HCT116 (cell line): ENCODE measurements around the gene SIRPB1. TPM values are rescaled to one million over a fixed set of nuclear protein-coding genes. Genes with fewer than 3 reads are reported as not detected.

Source experiments
- ATAC-seq: fragments of 200-7000 bp; cut with Tn5 transposase; 2 replicates; pipeline ENCODE4 v1.9.1; 2020; ENCODE audit warnings: mild to moderate bottlenecking, moderate library complexity
- BruUV-seq: library from RNA; stranded (reverse); fragments of 400-500 nt; replicated peaks from 2 replicates; lab custom pipeline; 2021; lab: Mats Ljungman, UMichigan
- CTCF ChIA-PET: fragments of 300-600 bp; sonication (Branson Sonifier 250); formaldehyde crosslinking; loops from one replicate; lab custom pipeline; 2021; ENCODE audit warnings: antibody characterized with exemption; lab: Charles Lee
- POLR2A ChIA-PET: fragments of 300-600, 350-600 bp; sonication (Branson Sonifier 250); formaldehyde crosslinking; loops from one replicate; lab custom pipeline; 2021; ENCODE audit warnings: antibody characterized with exemption; lab: Charles Lee
- RAD21 ChIA-PET, 2 experiments: fragments of 300-600 bp; sonication (Branson Sonifier 250); formaldehyde crosslinking; loops; one replicate each; lab custom pipeline; 2023; ENCODE audit warnings: low total read pairs in 2 of 2; ENCODE audit not compliant: uncharacterized antibody in 2 of 2, unreplicated experiment in 2 of 2, low non-redundant PET in 1 of 2; lab: Charles Lee
- DNase-seq: peaks from one replicate; pipeline ENCODE4 v3.0.0-alpha.2; 2010; ENCODE audit warnings: low read depth, low spot score
- H2AFZ ChIP-seq: fragments of 200-600 bp; shearing (Covaris generic), sonication (generic); 2 replicates; pipeline ENCODE4 v1.6.1; 2017; ENCODE audit warnings: low read depth, mixed run types, mixed read lengths, antibody characterized with exemption, low read length; ENCODE audit not compliant: poor library complexity, severe bottlenecking
- H3K27ac ChIP-seq: 2 replicates; pipeline ENCODE4 v1.5.1; 2012; ENCODE audit warnings: low read depth, low read length
- H3K27me3 ChIP-seq: fragments of 200-600 bp; sonication (generic); 2 replicates; pipeline ENCODE4 v1.6.1; 2016; ENCODE audit warnings: mixed run types, low read length, mixed read lengths; ENCODE audit not compliant: insufficient read depth
- H3K36me3 ChIP-seq, 2 experiments: fragments of 200-500 bp in 1 of 2; fragments of 200-600 bp in 1 of 2; sonication (Bioruptor generic) in 1 of 2; sonication (generic) in 1 of 2; 2 replicates each; pipeline versions ENCODE4 v1.5.1 to v1.6.1; 2014 to 2016; ENCODE audit warnings: low read length in 2 of 2, inconsistent platforms in 1 of 2, mixed read lengths in 1 of 2, mixed run types in 1 of 2; ENCODE audit not compliant: insufficient read depth in 2 of 2, control insufficient read depth in 1 of 2
- H3K4me1 ChIP-seq, 2 experiments: fragments of 200-600 bp in 1 of 2; sonication (generic) in 1 of 2; 2 replicates each; pipeline versions ENCODE4 v1.5.1 to v1.6.1; 2012 to 2017; ENCODE audit warnings: low read length in 2 of 2, inconsistent platforms in 1 of 2, mild to moderate bottlenecking in 1 of 2, mixed read lengths in 1 of 2, mixed run types in 1 of 2, moderate library complexity in 1 of 2; ENCODE audit not compliant: insufficient read depth in 2 of 2, control insufficient read depth in 1 of 2
- H3K4me2 ChIP-seq: fragments of 200-600 bp; sonication (generic); 2 replicates; pipeline ENCODE4 v1.6.1; 2017; ENCODE audit warnings: mixed run types, low read length, mixed read lengths
- H3K4me3 ChIP-seq, 2 experiments: fragments of 200-600 bp in 1 of 2; sonication (generic) in 1 of 2; replicated peaks in 1 of 2; 2 replicates each; pipeline ENCODE4 v1.5.1; 2011 to 2016; ENCODE audit warnings: low read length in 2 of 2, control low read depth in 1 of 2, low read depth in 1 of 2, mild to moderate bottlenecking in 1 of 2, mixed read lengths in 1 of 2, mixed run types in 1 of 2
- H3K79me2 ChIP-seq: fragments of 200-600 bp; sonication (generic); 2 replicates; pipeline ENCODE4 v1.6.1; 2017; ENCODE audit warnings: mild to moderate bottlenecking, mixed run types, low read length, moderate library complexity, mixed read lengths; ENCODE audit not compliant: insufficient read depth
- H3K9ac ChIP-seq: fragments of 200-600 bp; sonication (generic); 2 replicates; pipeline ENCODE4 v1.6.1; 2016; ENCODE audit warnings: low read length, mixed read lengths
- H3K9me2 ChIP-seq: fragments of 200-600 bp; sonication (generic), shearing (Covaris generic); 2 replicates; pipeline ENCODE4 v1.6.1; 2017; ENCODE audit warnings: mixed run types, mild to moderate bottlenecking, moderate library complexity; ENCODE audit not compliant: insufficient read depth
- H3K9me3 ChIP-seq, 2 experiments: fragments of 200-500 bp in 1 of 2; fragments of 200-600 bp in 1 of 2; sonication (Bioruptor generic) in 1 of 2; sonication (generic) in 1 of 2; 2 replicates each; pipeline ENCODE4 v1.6.1; 2014 to 2017; ENCODE audit warnings: low read length in 2 of 2, mixed read lengths in 2 of 2, inconsistent platforms in 1 of 2, low read depth in 1 of 2, mild to moderate bottlenecking in 1 of 2, mixed run types in 1 of 2, moderate library complexity in 1 of 2; ENCODE audit not compliant: control insufficient read depth in 1 of 2, insufficient read depth in 1 of 2
- H4K20me1 ChIP-seq: fragments of 200-600 bp; sonication (generic), shearing (Covaris generic); 2 replicates; pipeline ENCODE4 v1.6.1; 2017; ENCODE audit warnings: mixed run types, mild to moderate bottlenecking, moderate library complexity; ENCODE audit not compliant: insufficient read depth
- ATF3 ChIP-seq: IDR thresholded peaks from 2 replicates; pipeline ENCODE4 v1.6.1; 2012
- CBX3 ChIP-seq: IDR thresholded peaks from 2 replicates; pipeline ENCODE4 v1.6.1; 2012; ENCODE audit warnings: low read depth
- CEBPB ChIP-seq: IDR thresholded peaks from 2 replicates; pipeline ENCODE4 v1.6.1; 2012; ENCODE audit warnings: low read depth
- CTCF ChIP-seq, 3 experiments: fragments of 200-600 bp in 1 of 3; sonication (generic) in 1 of 3; IDR thresholded peaks in 2 of 3; conservative IDR thresholded peaks in 1 of 3; 2 replicates each; pipeline ENCODE4 v1.5.1; 2012 to 2017; ENCODE audit warnings: low read depth in 2 of 3, low read length in 2 of 3, antibody characterized with exemption in 1 of 3, borderline replicate concordance in 1 of 3, control low read depth in 1 of 3, mild to moderate bottlenecking in 1 of 3, mixed read lengths in 1 of 3, mixed run types in 1 of 3, moderate library complexity in 1 of 3; ENCODE audit not compliant: insufficient read depth in 1 of 3
- EGR1 ChIP-seq: IDR thresholded peaks from 2 replicates; pipeline ENCODE4 v1.6.1; 2012; ENCODE audit warnings: low read depth
- ELF1 ChIP-seq: IDR thresholded peaks from 2 replicates; pipeline ENCODE4 v1.6.1; 2012; ENCODE audit warnings: low read depth, borderline replicate concordance
- EZH2 ChIP-seq: fragments of 200-600 bp; sonication (generic); IDR thresholded peaks from 2 replicates; pipeline ENCODE4 v1.6.1; 2017; ENCODE audit warnings: antibody characterized with exemption, mixed run types
- FOSL1 ChIP-seq: IDR thresholded peaks from 2 replicates; pipeline ENCODE4 v1.6.1; 2012; ENCODE audit warnings: low read depth
- JUND ChIP-seq: IDR thresholded peaks from 2 replicates; pipeline ENCODE4 v1.6.1; 2012
- MAX ChIP-seq: IDR thresholded peaks from 2 replicates; pipeline ENCODE4 v1.6.1; 2012
- POLR2A ChIP-seq: IDR thresholded peaks from 2 replicates; pipeline ENCODE4 v1.7.0; 2011; ENCODE audit warnings: borderline replicate concordance; ENCODE audit not compliant: insufficient read depth, insufficient read length; ENCODE audit errors: extremely low read depth
- POLR2AphosphoS5 ChIP-seq: IDR thresholded peaks from 2 replicates; pipeline ENCODE4 v1.6.1; 2011; ENCODE audit warnings: mild to moderate bottlenecking, low read depth, low read length, moderate library complexity
- RAD21 ChIP-seq: IDR thresholded peaks from 2 replicates; pipeline ENCODE4 v1.6.1; 2012; ENCODE audit warnings: low read depth, mild to moderate bottlenecking
- SIN3A ChIP-seq: IDR thresholded peaks from 2 replicates; pipeline ENCODE4 v1.6.1; 2012; ENCODE audit warnings: low read depth
- SP1 ChIP-seq: IDR thresholded peaks from 2 replicates; pipeline ENCODE4 v1.6.1; 2012; ENCODE audit warnings: low read depth
- SRF ChIP-seq: IDR thresholded peaks from 2 replicates; pipeline ENCODE4 v1.6.1; 2012; ENCODE audit warnings: low read depth
- TCF7L2 ChIP-seq: IDR thresholded peaks from 2 replicates; pipeline ENCODE4 v1.7.0; 2011; ENCODE audit warnings: borderline replicate concordance, inconsistent platforms; ENCODE audit not compliant: insufficient read depth, insufficient read length; ENCODE audit errors: extremely low read depth
- YY1 ChIP-seq: IDR thresholded peaks from 2 replicates; pipeline ENCODE4 v1.6.1; 2011; ENCODE audit warnings: low read length, low read depth, moderate library complexity, mild to moderate bottlenecking; ENCODE audit not compliant: insufficient replicate concordance; ENCODE audit errors: extremely low read depth
- ZBTB33 ChIP-seq: IDR thresholded peaks from 2 replicates; pipeline ENCODE4 v1.6.1; 2011; ENCODE audit warnings: mild to moderate bottlenecking, low read length, moderate library complexity; ENCODE audit not compliant: insufficient replicate concordance; ENCODE audit errors: extremely low read depth
- ZFX ChIP-seq: fragments of 450-650 bp; IDR thresholded peaks from 2 replicates; pipeline ENCODE4 v1.6.1; 2017
- ZNF274 ChIP-seq: fragments of 200-500 bp; sonication (Bioruptor generic); IDR thresholded peaks from 2 replicates; pipeline ENCODE4 v1.6.1; 2014; ENCODE audit warnings: mild to moderate bottlenecking, low read depth, low read length, inconsistent platforms
- intact Hi-C: fragments of 100-400 bp; cut with micrococcal nuclease; formaldehyde crosslinking; loops from 2 replicates; pipeline ENCODE4 v1.10.0; 2022
- total RNA-seq: library from RNA; stranded (reverse); gene quantifications from one replicate; pipeline ENCODE4 v1.2.1, GENCODE V29; 2021; ENCODE audit not compliant: unreplicated experiment

Gene SIRPB1
- total RNA-seq, 1 experiment from 2014 or later: 1.9 TPM

GRCh38 chr20:1661542-1662299 is 41.9 kb upstream of the SIRPB1 start (continued):
- TF ChIP-seq JUND (no peak), POLR2A (no peak), ATF3 (no peak), ZFX (no peak), SP1 (no peak), SIN3A (no peak), TCF7L2 (no peak), EZH2 (no peak), FOSL1 (no peak), EGR1 (no peak), ZNF274 (no peak), CBX3 (no peak)

- POLR2A ChIA-PET: no interaction called here
- Histone ChIP-seq H3K27me3 (peaks cover 44% of the 10 kb centered on the region), H3K27ac (no peak overlapping the region), H3K9me3 (no peaks in the 10 kb centered on the region), H3K79me2 (no peaks in the 10 kb centered on the region), H3K9ac (no peak overlapping the region), H3K4me3 (no peak overlapping the region), H4K20me1 (no peaks in the 10 kb centered on the region), H2AFZ (no peak overlapping the region), H3K4me1 (no peaks in the 10 kb centered on the region; a peak in 1 of 4 replicates), H3K36me3 (no peaks in the 10 kb centered on the region), H3K9me2 (no peaks in the 10 kb centered on the region), H3K4me2 (no peak overlapping the region)
- RAD21 ChIA-PET: no interaction called here
- DNase-seq (no peak), ATAC-seq (no peak)
- CTCF ChIA-PET: no interaction called here
- no TSS peak for BruUV-seq
- intact Hi-C loops: no loop called here
- no peak for TF ChIP-seq TCF7L2
- no peak for TF ChIP-seq YY1
- TF ChIP-seq POLR2A: no peak
- no peak for TF ChIP-seq SIN3A
- TF ChIP-seq ZNF274: no peak
- TF ChIP-seq CEBPB: no peak
- no peak for TF ChIP-seq POLR2AphosphoS5
- TF ChIP-seq CTCF (IDR thresholded peaks at IDR 0.05 in 2 of 3, conservative IDR thresholded peaks at IDR 0.05 in 1 of 3; ENCODE audit: borderline replicate concordance in 1 of 3, insufficient read depth in 1 of 3, low read depth in 2 of 3, low read length in 2 of 3): no peak
- TF ChIP-seq EZH2: no peak
- no peak for TF ChIP-seq ZFX
- no peak for TF ChIP-seq MAX
- no peak for TF ChIP-seq SP1
- no peak for TF ChIP-seq ATF3
- no peak for TF ChIP-seq EGR1
- no peak for TF ChIP-seq RAD21
- TF ChIP-seq SRF: no peak
- TF ChIP-seq ZBTB33: no peak
- TF ChIP-seq ELF1: no peak
- TF ChIP-seq CBX3: no peak
These were observed 40.4 kb upstream of the SIRPB1 start for GRCh38 chr20:1660246-1660645.
